SK-N-SH (cell line): Measurements from ENCODE around the gene PDK1. TPM values are rescaled to one million over a fixed set of nuclear protein-coding genes. Genes with fewer than 3 reads are reported as not detected.

ENCODE experiments used
- CTCF ChIA-PET: fragments of 300-600, 350-600 bp; formaldehyde crosslinking; extraction: SDS; loops from one replicate; lab custom pipeline; 2021; lab: Yijun Ruan, JAX
- POLR2A ChIA-PET: fragments of 350-600 bp; sonication (Branson Sonifier 250); formaldehyde crosslinking; extraction: SDS; loops from one replicate; lab custom pipeline; 2020; ENCODE audit warnings: antibody characterized with exemption, inconsistent platforms; lab: Yijun Ruan, JAX
- DNase-seq: peaks from one replicate; pipeline ENCODE4 v3.0.0; 2012
- H2AFZ ChIP-seq: fragments of 200-600 bp; sonication (generic); 2 replicates; pipeline ENCODE4 v1.8.1; 2016; ENCODE audit warnings: antibody characterized with exemption, mild to moderate bottlenecking, low read depth
- H3F3A ChIP-seq: fragments of 200-600 bp; sonication (generic); replicated peaks from 2 replicates; pipeline ENCODE3; 2016; ENCODE audit warnings: antibody characterized with exemption, mild to moderate bottlenecking; ENCODE audit not compliant: insufficient read depth
- H3K27ac ChIP-seq, 2 experiments: fragments of 200-500 bp in 1 of 2; fragments of 200-600 bp in 1 of 2; sonication (Bioruptor generic) in 1 of 2; sonication (generic), shearing (Covaris generic) in 1 of 2; 2 replicates each; pipeline versions ENCODE4 v1.5.1 to v1.6.1; 2014 to 2016; ENCODE audit warnings: low read depth in 2 of 2, inconsistent platforms in 1 of 2, low read length in 1 of 2, mild to moderate bottlenecking in 1 of 2, mixed read lengths in 1 of 2
- H3K27me3 ChIP-seq: fragments of 200-600 bp; sonication (generic), shearing (Covaris generic); 2 replicates; pipeline ENCODE4 v1.6.1; 2016; ENCODE audit warnings: mixed run types; ENCODE audit not compliant: insufficient read depth
- H3K36me3 ChIP-seq, 2 experiments: fragments of 200-500 bp in 1 of 2; fragments of 200-600 bp in 1 of 2; sonication (Bioruptor generic) in 1 of 2; sonication (generic) in 1 of 2; replicated peaks in 1 of 2; 2 replicates each; pipeline versions ENCODE3 to v1.5.1; 2014 to 2016; ENCODE audit warnings: low read length in 1 of 2, mild to moderate bottlenecking in 1 of 2; ENCODE audit not compliant: insufficient read depth in 2 of 2, control insufficient read depth in 1 of 2
- H3K4me1 ChIP-seq, 2 experiments: fragments of 200-500 bp in 1 of 2; fragments of 200-600 bp in 1 of 2; sonication (Bioruptor generic) in 1 of 2; sonication (generic), shearing (Covaris generic) in 1 of 2; 2 replicates each; pipeline versions ENCODE4 v1.5.1 to v1.6.1; 2014 to 2016; ENCODE audit warnings: low read depth in 1 of 2, low read length in 1 of 2, mixed run types in 1 of 2; ENCODE audit not compliant: insufficient read depth in 2 of 2, control insufficient read depth in 1 of 2
- H3K4me2 ChIP-seq: fragments of 200-600 bp; sonication (generic), shearing (Covaris generic); 2 replicates; pipeline ENCODE4 v1.6.1; 2017; ENCODE audit warnings: mixed run types
- H3K4me3 ChIP-seq, 2 experiments: fragments of 200-500 bp in 1 of 2; fragments of 200-600 bp in 1 of 2; sonication (Bioruptor generic) in 1 of 2; sonication (generic), shearing (Covaris generic) in 1 of 2; 2 replicates each; pipeline versions ENCODE4 v1.5.1 to v1.8.1; 2014 to 2016; ENCODE audit warnings: low read depth in 2 of 2, inconsistent platforms in 1 of 2, low read length in 1 of 2, mild to moderate bottlenecking in 1 of 2, mixed read lengths in 1 of 2, moderate library complexity in 1 of 2
- H3K79me2 ChIP-seq: fragments of 200-600 bp; sonication (generic); 2 replicates; pipeline ENCODE4 v1.8.1; 2017; ENCODE audit warnings: mild to moderate bottlenecking; ENCODE audit not compliant: insufficient read depth
- H3K9ac ChIP-seq: fragments of 200-600 bp; sonication (generic); 2 replicates; pipeline ENCODE4 v1.6.1; 2017; ENCODE audit warnings: mixed run types
- H3K9me2 ChIP-seq: fragments of 200-600 bp; sonication (generic); 2 replicates; pipeline ENCODE4 v1.6.1; 2017; ENCODE audit warnings: mixed run types
- H3K9me3 ChIP-seq: fragments of 200-600 bp; sonication (generic); 2 replicates; pipeline ENCODE4 v1.6.1; 2017; ENCODE audit warnings: mixed run types, mild to moderate bottlenecking, moderate library complexity
- H4K20me1 ChIP-seq: fragments of 200-600 bp; sonication (generic); 2 replicates; pipeline ENCODE4 v1.6.1; 2017; ENCODE audit warnings: mild to moderate bottlenecking, mixed run types; ENCODE audit not compliant: insufficient read depth
- CTCF ChIP-seq: fragments of 200-600 bp; sonication (generic); IDR thresholded peaks from 2 replicates; pipeline ENCODE4 v1.6.1; 2017; ENCODE audit warnings: antibody characterized with exemption, mild to moderate bottlenecking, moderate library complexity
- FOSL2 ChIP-seq: IDR thresholded peaks from 2 replicates; pipeline ENCODE4 v1.4.0; 2012; ENCODE audit warnings: low read depth, mild to moderate bottlenecking, moderate library complexity, borderline replicate concordance
- FOXJ3 ChIP-seq: sonication (generic); formaldehyde crosslinking; IDR thresholded peaks from 2 replicates; pipeline ENCODE4 v1.5.1; 2020; ENCODE audit warnings: mild to moderate bottlenecking, missing genetic modification reagents
- JUND ChIP-seq: IDR thresholded peaks from 2 replicates; pipeline ENCODE4 v1.4.0; 2012
- MAX ChIP-seq: IDR thresholded peaks from 2 replicates; pipeline ENCODE4 v1.4.0; 2012; ENCODE audit warnings: low read depth
- MXI1 ChIP-seq: IDR thresholded peaks from 2 replicates; pipeline ENCODE4 v1.6.1; 2012; ENCODE audit warnings: mild to moderate bottlenecking, low read depth, low read length, improper control_type of control experiment
- NFIC ChIP-seq: IDR thresholded peaks from 2 replicates; pipeline ENCODE4 v1.4.0; 2012; ENCODE audit warnings: borderline replicate concordance
- NRF1 ChIP-seq: IDR thresholded peaks from 2 replicates; pipeline ENCODE4 v1.6.1; 2012; ENCODE audit warnings: low read depth, mild to moderate bottlenecking, low read length
- PBX3 ChIP-seq: IDR thresholded peaks from 2 replicates; pipeline ENCODE4; 2012
- POLR2AphosphoS5 ChIP-seq: IDR thresholded peaks from 2 replicates; pipeline ENCODE4 v1.6.1; 2012; ENCODE audit warnings: low read depth, low read length
- RCOR1 ChIP-seq: fragments of 150-350 bp; IDR thresholded peaks from 2 replicates; pipeline ENCODE4 v1.6.1; 2017; ENCODE audit warnings: antibody characterized with exemption, low read length
- REST ChIP-seq: IDR thresholded peaks from 2 replicates; pipeline ENCODE4 v1.6.1; 2012; ENCODE audit warnings: mild to moderate bottlenecking, low read depth, low read length, moderate library complexity
- RXRA ChIP-seq: IDR thresholded peaks from 2 replicates; pipeline ENCODE4 v1.4.0; 2012; ENCODE audit warnings: low read depth, mild to moderate bottlenecking, borderline replicate concordance
- SIN3A ChIP-seq: IDR thresholded peaks from 2 replicates; pipeline ENCODE4 v1.6.1; 2012; ENCODE audit warnings: low read depth, mild to moderate bottlenecking, low read length, moderate library complexity, borderline replicate concordance
- TCF12 ChIP-seq: IDR thresholded peaks from 2 replicates; pipeline ENCODE4 v1.4.0; 2012
- YY1 ChIP-seq: IDR thresholded peaks from 2 replicates; pipeline ENCODE4 v1.4.0; 2012; ENCODE audit warnings: low read depth, mild to moderate bottlenecking
- ZBTB33 ChIP-seq: IDR thresholded peaks from 2 replicates; pipeline ENCODE4 v1.4.0; 2012; ENCODE audit warnings: low read depth, borderline replicate concordance
- WGBS: methylation state at CpG from one replicate; pipeline ENCODE4 v1.1.6; 2017; ENCODE audit warnings: low lambda C conversion rate; 5-methylcytosine and 5-hydroxymethylcytosine counted together
- polyA plus RNA-seq, 3 experiments: library from polyadenylated mRNA; depleted of rRNA; stranded (reverse); fragments of >200 nt; gene quantifications; 2 replicates each; pipeline ENCODE4 v1.2.3, GENCODE V29; 2012

PDK1 gene
- polyA plus RNA-seq, 1 of the 3 experiments (the other 2 are of a cell fraction), result 5.3 TPM

GRCh38 chr2:172572981-172573380, 17.1 kb downstream of the PDK1 start (continued):
- no peak for TF ChIP-seq CTCF
- no peak for TF ChIP-seq FOSL2
- TF ChIP-seq POLR2AphosphoS5, result no peak
- no peak for TF ChIP-seq NRF1
- no peak for TF ChIP-seq SIN3A
- TF ChIP-seq NFIC, result no peak
- TF ChIP-seq YY1, result no peak
- no peak for TF ChIP-seq RXRA
- TF ChIP-seq MXI1, result no peak
- TF ChIP-seq, all 33 proteins: peak for 0

GRCh38 chr2:172574965-172575364, 19.1 kb downstream of the PDK1 start:
- POLR2A ChIA-PET, result no interaction called here
- no peak overlapping the region for H3K27ac ChIP-seq

More at GRCh38 chr2:172574965-172575364, 19.1 kb downstream of the PDK1 start:
- peaks cover 15 to 79% of the 10 kb centered on the region in 2 experiments for H3K36me3 ChIP-seq
- H4K20me1 ChIP-seq, result no peaks in the 10 kb centered on the region
- H3K9ac ChIP-seq, result no peak overlapping the region
- H3K4me2 ChIP-seq, result no peak overlapping the region
- TF ChIP-seq ZBTB33 (no peak), TCF12 (no peak), POLR2AphosphoS5 (no peak), REST (no peak), NRF1 (no peak), PBX3 (no peak), FOXJ3 (CRISPR knock-in tag) (no peak), MAX (no peak), JUND (no peak), RCOR1 (no peak)
- no peak overlapping the region for H3K4me3 ChIP-seq
- CTCF ChIA-PET, result interaction anchor here (2.0 kb wide), 1 partner anchor 136 kb away, joined by 5 read pairs; no protein-coding TSS in a partner anchor
- peaks cover 47% of the 10 kb centered on the region for H3K9me3 ChIP-seq
- 79% methylated on average over 1 of the region's 1 CpG for WGBS
- peaks cover 12% of the 10 kb centered on the region for H3K79me2 ChIP-seq
- H3K27me3 ChIP-seq, result no peaks in the 10 kb centered on the region
- H2AFZ ChIP-seq, result no peak overlapping the region
- H3K4me1 ChIP-seq, result no peaks in the 10 kb centered on the region
- H3K9me2 ChIP-seq, result 0 out of 2 replicates have a peak, but pooled peaks cover 4% of the 10 kb centered on the region
- no peak for DNase-seq
- peaks cover 12% of the 10 kb centered on the region for H3F3A ChIP-seq
